SW480 (cell line): ENCODE data around the gene LSP1.
"Not testable (repeated sequence)": the region's sequence is repeated elsewhere in the genome, so short reads cannot be mapped to it uniquely, and the experiment has no call there.

Experiments used
- DNase-seq: peaks from one replicate; pipeline ENCODE4 v3.0.0-alpha.2; 2016; ENCODE audit warnings: low spot score

The LSP1 gene

GRCh38 chr11:1928891-1929541 is 76.1 kb downstream of the LSP1 start:
- no peak for DNase-seq

- no peak for DNase-seq
Observed at GRCh38 chr11:1929621-1930461, 77.0 kb downstream of the LSP1 start.

GRCh38 chr11:1930462-1930830 is 77.6 kb downstream of the LSP1 start:
- DNase-seq, result no peak

GRCh38 chr11:1931341-1932104 is 78.6 kb downstream of the LSP1 start:
- no peak for DNase-seq

DNA sequence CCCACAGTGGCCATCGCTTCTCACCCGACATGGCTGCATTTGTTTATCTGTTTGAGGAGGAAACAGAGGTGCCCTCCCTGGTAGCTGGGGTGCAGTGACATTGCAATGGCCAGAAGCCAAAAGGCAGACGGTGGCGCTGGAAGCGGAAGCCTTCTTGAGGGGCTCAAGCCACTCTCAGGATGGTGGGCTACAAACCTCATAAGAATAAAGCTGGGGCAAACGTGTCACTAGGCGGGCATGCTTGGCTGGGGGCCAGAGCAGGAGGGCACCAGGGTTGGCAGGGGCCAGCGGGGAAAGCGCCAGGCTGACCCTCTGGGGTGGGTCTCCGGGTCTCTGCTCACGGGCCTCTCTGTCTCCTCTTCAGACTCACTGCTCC is 79.2 kb downstream of the LSP1 start:
- DNase-seq, result no peak

DNA sequence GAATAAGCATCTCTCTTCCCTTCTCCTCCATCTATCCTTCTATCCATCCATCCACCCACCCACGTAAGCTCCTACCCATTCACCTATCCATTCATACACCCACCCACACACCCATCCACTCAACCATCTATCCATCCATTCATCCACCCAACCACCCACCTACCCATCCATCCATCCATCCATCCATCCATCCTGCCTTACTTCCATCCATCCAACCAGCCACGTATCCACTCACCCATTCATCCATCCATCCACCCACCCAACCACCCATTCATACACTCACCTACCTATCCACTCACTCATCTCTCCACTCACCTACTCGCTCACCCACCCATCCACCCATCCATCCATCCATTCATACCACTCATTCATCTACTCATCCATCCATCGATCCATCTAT is 79.8 kb downstream of the LSP1 start:
- no peak for DNase-seq

DNA sequence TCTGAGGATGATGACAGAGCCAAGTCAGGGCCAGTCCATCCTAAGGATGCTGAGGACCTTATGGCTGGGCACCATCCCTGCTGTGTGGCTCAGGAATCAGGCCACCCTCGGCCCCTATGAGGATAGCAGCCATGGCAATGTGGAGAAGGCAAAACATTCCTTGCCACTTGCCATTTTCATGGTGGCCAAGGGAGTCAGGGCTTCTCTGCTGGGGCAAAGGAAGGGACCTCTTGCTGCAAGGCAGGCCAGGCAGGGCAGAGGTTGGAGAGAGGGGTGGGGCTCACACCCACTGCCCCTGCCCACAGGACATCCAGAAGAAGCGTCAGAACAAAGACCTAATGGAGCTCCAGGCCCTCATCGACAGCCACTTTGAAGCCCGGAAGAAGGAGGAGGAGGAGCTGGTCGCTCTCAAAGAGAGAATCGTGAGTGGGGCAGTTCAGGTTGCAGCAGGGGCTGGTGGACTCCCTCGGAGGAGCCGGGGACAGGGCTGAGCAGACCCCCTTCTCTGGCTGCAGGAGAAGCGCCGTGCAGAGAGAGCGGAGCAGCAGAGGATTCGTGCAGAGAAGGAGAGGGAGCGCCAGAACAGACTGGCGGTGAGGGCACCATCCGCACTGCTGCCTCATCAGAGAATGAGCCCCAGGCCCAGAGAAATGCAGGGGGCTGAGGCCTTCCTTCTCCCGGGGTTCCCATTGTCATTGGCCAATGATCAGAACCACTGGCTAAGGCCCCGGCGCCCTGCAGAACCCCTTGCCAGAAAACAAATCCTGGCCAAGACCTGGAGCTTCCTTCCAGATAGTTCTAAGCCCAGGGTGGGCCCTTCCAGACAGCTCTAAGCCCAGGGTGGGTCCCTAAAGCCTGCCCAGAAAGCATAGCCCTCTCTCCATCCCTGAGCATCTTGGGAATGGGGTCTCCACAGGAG is 80.8 kb downstream of the LSP1 start:
- no peak for DNase-seq

- no peak for DNase-seq
Observed at GRCh38 chr11:1934335-1935155, 81.7 kb downstream of the LSP1 start.

GRCh38 chr11:1935156-1936071 is 82.5 kb downstream of the LSP1 start:
- DNase-seq, result no peak

DNA sequence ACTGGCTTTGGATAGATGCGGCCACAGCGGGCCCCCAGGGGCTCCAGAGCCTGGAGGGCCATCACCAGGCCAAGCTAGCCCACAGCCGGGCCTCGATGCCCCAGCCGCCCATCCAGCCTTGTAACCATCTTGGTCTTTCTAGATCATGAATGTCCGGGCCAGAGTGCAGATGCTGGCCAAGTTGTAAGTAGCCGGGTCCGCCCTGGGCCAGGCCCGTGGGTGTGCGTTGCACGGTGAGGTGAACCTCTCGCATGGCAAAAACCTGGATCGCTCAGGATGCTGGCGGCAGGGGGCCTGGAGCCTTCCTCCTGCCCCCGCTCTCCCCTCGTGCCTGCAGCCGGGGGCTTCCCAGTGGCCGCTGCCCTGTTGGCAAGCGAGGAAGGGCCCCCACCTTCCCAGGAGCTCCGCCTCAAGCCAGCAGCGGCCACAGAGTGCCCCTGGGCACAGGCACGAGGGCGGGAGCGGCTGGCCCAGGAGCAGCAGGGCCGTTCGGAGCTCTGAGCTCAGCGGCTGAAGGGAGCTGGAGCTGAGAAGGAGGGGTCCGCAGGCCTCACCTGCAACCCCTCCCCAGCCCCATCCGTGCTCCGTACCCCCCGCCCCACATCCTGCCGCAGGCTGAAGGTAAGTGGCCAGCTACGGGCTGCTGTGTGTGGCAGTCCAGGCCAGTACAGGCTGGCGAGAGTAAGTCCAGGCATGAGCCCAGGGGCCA is 83.3 kb downstream of the LSP1 start:
- DNase-seq, result no peak

GRCh38 chr11:1936781-1937615 is 84.1 kb downstream of the LSP1 start:
- DNase-seq, result no peak

GRCh38 chr11:1937616-1938342 is 84.9 kb downstream of the LSP1 start:
- DNase-seq, result no peak

GRCh38 chr11:1938343-1939005 is 85.6 kb downstream of the LSP1 start:
- DNase-seq, result no peak

GRCh38 chr11:1939006-1939625 is 86.2 kb downstream of the LSP1 start:
- no peak for DNase-seq

DNA sequence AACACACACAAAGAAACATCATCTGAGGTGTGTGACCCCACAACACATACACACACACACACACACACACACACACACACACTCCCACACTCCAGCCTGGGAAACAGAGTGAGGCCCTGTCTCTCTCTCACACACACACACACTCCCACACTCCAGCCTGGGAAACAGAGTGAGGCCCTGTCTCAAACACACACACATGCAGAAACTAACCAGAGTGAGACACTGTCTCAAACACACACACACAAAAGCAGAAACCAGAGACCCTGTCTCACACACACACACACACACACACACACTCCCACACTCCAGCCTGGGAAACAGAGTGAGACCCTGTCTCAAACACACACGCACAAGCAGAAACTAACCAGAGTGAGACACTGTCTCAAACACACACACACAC is 86.9 kb downstream of the LSP1 start:
- DNase-seq, result not testable (repeated sequence)
